Measurements from ENCODE around the gene THOC6.

THOC6 gene

DNA sequence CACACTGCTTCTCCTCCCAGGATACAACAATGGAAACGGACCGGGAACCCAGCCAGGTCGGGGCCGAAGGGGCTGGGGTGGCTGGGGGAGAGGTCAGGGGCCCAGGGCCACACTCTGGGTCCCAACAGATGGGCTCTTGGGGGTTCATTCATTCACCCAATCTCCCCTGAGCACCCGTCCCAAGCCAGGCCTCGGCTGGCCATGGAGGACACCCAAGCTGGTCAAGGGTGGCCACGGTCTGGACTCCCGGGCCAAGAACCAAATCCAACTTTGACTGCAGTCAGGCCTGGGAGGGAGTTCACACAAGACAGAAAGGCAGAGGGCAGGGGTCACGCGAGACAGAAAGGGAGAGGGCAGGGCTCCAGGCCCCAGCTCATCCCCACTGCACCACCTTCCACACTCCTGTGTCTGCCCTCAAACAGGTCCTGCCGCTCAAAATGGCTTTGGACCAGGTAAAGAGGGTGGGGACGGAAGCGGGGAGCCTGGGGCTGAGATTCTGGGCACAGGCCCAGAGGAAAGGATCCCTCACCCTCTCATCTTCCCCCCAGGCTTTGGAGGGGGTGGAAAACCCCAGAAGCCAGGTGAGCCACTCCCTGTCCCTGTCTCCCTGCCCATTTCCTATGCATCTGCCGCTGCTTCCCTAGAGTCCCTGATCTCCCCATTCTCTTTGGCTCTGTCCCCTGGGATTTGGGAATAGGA lies 31.3 kb upstream of the THOC6 start:
- DNase-seq = no peak

DNA sequence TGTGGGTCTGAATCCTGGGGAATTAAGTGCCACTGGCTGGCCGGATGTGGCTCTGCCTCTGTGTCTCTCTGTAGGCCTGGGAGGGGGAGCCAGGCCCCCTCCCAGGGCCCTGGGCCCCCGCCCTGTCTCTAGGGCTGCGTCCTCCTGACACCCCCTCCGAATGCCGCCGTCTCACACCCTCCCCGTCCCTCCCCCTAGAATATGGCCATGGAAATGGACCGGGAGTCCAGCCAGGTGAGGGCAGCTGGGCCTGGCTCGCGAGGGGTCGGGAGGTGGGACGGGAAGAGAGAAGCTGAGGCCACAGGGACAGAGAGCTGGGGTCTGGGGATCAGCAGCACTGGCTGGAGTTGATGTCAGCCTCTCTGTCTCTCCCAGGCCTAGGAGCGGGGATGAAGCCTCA lies 27.5 kb upstream of the THOC6 start:
- no peak for DNase-seq

DNA sequence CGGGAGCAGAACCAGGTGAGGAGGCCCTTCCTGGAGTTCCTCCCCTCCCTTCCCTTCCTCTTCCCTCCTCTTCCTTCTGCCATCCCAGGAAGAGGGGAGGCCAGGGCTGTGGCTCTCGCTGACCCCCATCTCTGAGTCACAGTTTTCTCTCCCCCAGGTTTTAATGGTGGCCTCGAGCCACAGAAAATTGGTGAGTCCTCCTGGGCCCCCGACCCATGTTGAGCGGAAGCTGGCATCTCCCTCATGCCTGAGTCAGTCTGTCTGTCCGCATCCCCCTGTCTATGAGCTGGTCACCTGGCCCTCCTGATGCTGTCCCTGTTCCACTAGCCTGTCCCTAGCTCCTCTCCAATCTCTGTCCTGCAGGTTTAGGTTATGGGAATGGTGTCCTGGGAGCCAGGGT lies 23.9 kb upstream of the THOC6 start:
- no peak for DNase-seq

DNA sequence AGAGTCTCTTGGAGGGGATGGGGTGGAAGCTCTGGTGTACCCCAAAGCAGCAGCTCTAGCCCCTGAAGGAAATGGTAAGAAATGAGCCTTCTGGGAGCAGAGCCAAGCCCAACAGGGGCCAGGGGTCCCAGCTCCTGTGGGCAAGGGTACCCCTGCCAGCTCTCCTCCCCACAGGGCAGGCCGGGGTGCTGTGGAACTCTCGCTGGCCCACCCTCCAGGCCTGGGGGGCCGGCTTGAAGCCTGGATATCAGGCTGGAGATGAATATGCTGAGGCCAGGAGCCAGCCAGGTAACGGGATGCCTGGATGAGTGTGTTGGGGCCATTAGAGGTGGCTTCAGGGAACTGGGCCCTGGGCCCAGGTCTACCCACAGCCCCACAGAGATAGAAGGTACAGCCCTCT lies 23.3 kb upstream of the THOC6 start:
- DNase-seq = no peak

DNA sequence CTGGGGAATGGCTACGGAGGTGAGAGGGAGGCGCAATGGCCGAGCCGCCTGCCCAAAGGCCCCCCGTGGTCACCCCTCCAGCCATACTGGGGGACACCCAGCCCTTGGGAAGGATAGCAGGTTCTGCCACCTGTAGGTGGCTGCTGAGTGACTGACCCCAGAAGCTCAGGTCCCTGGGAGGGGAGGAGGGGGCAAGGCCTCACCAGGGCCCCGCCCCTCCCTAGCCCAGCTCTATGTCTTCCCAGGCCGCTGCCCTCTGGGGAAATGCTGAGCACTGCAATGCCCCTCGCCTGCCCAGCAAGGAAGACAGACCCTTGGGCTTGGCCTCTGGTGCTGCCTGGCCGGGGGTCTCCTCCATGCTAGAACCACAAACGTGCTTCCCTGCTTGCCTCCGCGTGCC lies 22.5 kb upstream of the THOC6 start:
- no peak for DNase-seq

DNA sequence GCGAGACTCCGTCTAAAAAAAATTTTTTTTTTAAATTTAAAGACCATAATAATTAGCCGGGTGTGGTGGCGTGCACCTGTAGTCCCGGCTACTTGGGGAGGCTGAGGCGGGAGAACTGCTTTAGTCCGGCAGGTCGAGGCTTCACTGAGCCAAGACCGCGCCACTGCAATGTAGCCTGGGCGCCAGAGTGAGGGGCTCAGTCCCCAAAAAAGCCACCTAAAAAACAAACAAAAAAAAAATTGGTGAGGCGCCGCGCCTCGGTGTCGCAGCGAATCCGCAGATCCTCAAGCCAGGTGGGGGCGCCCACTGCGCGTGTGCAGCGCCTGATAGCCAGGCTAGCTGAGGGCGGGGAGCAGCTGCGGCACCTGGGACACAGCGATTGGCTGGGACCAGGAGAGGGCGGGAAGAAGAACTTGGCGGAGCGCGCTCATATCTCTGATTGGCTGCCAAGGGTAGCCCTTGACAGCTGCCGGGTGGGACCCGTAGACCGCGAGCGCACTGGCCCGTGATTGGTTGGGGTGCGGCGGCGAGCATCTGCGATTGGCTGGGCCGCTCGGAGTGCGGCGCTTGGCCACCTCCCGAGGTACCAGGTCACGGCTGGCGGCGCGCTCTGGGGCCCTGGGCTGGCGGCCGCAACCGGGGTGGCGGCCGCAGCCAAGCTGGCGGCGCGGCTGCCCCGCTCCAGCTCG lies 20.1 kb upstream of the THOC6 start:
- DNase-seq = peak; percentile 95

DNA sequence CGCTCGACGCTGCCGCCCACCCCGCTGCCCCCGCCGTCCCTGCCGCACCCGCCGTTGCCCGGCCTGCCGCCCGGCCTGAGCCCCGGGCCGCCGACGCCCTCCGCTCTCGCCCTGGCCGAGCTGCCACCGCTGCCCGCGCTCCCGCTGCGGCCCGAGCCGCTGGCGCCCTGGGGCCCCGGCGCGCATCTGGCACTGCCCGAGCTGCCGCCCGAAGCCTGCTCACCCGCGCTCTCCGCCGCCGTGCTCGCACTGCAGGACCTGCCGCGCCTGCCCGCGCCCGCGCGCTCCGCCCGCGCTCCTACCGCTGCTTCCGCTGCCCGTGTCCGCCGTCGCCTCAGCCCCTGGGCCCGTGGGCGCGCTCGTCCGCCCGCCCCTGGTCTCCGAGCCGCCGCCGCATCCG lies 19.5 kb upstream of the THOC6 start:
- DNase-seq = peak; percentile 26

DNA sequence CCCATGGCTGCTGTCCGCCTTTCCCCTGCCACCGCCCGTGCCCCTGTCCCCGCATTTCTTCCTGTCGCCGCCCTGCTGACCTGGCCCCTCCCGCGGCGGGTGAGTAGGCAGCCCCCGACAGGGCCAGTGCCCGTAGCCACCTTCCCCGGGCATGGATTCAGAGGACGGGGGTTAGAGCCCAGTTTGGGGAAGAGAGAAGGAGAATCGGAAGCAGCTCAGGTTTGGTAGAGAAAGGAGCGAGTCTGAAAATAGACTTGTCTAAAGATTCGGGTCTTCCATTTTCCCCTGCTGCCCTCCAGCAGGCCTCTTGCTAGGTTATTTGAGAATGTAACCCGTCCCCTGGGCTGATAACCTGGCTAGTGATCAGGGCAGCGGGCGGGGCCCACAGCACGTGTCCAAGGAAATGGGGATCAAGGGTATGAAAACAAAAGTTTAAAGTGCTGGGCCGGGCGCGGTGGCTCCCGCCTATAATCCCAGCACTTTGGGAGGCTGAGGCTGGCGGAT lies 19.0 kb upstream of the THOC6 start:
- no peak for DNase-seq

DNA sequence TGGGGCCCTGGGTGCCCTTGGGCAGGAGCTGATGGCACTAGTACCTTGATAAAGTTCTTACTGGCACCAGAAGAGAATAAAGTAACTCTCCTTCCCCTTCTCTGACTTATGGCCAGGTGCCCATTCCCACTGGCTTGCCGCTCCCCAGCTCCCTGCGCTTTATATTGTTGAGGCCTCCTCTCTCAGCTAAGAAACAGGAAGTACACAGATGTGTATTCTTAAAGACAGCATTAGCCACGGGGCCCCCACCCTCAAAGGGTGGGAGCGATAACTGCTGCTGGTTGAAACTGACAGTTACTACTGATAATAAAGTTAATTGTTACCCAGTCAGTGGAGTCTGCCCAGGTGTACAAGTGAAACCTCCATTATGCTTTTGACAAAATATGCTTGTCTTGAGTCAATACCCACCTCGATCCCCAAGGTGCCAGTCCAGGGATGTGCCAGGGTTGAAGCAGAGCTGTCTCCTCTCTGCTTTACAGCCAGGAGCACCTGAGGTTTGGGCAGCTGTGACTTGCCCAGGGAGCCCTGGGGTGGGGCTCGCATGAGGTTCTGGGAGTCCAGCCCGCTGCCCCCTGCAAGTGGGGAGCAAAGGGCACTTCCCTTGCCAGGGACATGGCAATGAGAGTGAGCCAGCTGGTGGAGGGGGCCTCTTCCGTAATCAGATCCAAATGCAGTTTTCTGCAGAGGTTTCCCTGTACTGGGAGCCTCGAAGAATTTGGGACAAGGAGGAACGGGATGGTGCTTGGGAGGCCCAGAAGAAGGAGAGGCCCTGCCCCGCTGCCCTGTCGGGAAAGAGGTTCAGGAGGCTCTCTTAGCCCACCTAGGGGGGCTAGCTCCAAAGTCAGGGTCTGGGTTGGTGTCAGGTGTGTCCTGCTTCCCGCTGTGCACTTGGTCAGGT lies 16.5 kb upstream of the THOC6 start:
- DNase-seq = no peak

DNA sequence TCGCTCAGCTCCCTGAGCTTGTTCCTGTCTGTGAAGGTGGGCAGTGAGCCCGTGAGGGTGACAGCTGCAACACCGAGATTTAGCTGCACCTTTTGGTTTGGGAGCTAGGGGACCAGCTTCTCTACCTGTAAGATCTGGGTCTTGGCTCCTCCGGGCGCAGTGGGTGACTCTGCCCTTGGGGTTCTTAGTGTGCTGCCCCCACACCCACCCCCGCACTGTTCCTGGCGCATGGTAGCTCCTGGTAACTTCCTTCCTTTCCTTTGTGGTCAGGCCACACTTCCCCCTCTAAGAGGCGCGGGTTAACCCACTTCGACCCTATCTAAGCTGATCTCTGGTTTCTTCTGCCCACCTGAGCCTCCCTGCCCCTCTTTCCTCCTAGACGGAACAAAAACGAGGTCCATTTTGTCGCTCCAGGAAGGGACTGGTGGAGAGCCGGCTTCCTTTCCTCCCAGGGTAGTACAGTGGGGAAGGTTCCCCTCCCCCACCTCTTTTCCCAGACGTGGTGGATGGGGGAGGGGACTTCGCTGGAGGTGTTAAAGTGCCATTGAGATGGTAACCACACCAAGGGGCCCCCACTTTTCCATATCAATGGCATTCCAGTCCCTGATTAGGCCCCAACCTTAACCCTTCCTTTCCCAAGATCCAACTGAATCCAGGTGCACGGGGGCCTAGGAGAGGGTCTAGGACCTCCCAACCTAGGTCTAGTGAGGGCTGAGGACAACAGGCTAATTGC lies 15.7 kb upstream of the THOC6 start:
- no peak for DNase-seq

DNA sequence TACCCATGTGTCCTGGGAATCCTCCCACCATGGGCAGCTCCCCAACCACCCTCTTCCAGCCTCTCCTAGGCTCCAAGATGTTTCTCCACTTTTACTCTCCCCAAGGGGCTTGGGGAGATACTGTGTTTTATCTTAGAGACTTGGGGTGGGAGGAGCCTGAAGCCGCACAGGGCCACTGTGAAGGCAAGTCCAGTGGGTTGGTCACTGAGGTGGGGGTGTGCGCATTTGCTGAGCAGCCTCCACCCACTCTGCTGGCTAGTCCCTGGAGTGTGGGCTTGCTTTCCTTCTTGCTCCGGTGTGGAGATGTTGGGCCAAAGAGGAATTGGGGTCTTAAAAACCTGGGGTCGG lies 15.2 kb upstream of the THOC6 start:
- DNase-seq = no peak

DNA sequence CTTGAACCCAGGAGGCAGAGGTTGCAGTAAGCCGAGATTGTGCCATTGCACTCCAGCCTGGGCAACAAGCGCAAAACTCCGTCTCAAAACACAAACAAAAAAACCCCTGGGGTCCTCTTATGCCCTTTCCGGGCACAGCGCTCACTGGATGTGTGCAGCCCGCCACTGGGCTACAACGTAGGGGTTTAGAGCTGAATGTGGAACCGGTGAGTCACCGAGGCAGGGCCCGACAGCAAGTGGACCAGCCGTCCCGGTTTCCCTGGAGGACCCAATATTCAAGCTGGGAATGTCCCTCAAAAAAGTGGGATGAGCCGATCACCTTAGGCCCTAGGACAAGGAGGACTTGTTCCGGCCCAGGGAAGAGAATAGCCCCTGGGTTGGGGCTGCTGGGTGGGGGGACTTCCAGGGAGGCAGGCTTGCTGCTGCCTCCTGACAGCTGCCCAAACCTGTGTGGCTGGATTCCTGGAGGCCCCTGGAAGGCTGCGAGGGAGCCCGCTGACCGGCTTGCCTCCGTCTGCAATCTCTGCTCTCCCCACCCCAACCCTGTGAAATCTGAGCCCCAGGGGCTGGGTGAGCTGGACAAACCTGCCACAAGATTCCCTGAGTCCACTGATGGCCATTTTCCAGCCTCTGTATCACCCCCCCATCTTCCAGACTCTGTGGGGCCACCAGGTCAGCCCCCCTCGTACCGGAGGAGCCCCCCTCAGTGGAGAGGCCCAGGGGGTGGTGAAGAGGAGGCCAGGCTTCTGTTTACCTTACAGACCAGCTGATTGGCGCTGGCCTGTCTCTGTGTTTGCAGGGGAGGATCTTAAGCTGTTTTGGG lies 14.1 kb upstream of the THOC6 start:
- no peak for DNase-seq

DNA sequence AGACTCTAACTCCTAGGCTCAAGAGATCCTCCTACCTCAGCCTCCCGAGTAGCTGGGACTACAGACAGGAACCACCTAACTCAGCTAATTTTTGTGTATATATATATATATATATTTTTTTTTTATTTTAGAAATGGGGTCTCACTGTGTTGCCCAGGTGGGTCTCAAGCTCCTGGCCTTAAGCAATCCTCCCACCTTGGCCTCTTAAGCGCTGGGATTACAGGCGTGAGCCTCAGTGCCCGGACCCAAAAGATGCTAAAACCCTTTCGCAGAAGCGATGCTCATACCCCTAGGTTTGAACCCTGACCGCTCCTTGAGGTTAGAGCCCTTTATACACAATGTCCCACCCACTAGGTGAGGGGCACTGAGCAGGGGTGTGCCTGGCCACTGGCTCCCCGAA lies 13.3 kb upstream of the THOC6 start:
- no peak for DNase-seq

DNA sequence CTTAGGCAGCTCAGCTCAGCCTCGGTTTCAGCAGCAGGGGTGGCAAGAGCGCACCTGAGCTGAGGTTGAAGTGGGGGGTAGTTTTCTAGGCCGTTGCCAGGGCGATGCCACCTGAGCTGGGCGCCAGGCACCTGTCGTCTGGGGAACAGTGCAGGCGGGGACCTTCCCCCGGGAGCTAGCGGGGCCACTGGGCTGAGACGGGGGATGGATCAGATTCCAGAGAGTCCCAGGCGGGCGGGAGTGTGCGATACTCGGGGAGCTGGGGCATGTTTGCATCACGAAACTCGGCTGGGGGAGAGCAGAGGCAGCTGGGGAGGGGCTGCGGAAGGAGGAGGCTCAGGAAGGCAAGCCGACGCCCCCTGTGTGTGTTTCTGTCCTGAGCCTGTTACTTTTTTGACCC lies 11.6 kb upstream of the THOC6 start:
- peak; percentile 35 for DNase-seq

DNA sequence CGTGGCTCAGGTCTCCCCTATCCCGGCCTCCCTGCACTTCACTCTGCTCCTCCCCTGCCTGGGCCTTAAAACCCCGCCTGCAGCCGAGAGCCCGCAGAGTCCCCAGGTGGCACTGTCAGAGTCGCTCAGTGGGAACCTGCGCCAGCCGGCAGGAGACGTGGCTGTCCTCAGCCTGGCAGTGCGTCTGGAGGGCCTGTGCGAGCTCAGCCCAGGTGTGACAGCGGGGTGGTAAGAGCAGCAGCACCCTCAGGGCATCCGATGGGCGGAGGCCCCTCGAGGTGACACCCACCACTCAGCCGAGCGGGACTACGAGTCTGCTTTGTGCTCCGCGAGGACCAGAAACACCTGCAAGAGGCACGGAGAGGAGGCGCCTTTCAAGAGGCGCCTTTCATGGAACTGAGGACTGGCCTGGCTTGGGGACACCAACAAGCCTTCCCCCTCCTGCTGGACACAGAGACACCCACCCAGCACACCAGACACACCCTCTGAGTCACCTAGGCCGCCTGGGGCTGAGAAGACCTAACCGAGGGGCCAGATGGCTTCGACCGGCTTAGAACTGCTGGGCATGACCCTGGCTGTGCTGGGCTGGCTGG lies 10.9 kb upstream of the THOC6 start, which contains the start of gene CLDN9:
TSS of gene CLDN9 (plus strand) at position 96 of the 593 bp plus-strand sequence. CDS start at position 536, 440 bp downstream.
- DNase-seq = no peak

DNA sequence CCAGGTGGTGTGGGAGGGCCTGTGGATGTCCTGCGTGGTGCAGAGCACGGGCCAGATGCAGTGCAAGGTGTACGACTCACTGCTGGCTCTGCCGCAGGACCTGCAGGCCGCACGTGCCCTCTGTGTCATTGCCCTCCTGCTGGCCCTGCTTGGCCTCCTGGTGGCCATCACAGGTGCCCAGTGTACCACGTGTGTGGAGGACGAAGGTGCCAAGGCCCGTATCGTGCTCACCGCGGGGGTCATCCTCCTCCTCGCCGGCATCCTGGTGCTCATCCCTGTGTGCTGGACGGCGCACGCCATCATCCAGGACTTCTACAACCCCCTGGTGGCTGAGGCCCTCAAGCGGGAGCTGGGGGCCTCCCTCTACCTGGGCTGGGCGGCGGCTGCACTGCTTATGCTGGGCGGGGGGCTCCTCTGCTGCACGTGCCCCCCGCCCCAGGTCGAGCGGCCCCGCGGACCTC lies 10.3 kb upstream of the THOC6 start:
- DNase-seq = no peak

DNA sequence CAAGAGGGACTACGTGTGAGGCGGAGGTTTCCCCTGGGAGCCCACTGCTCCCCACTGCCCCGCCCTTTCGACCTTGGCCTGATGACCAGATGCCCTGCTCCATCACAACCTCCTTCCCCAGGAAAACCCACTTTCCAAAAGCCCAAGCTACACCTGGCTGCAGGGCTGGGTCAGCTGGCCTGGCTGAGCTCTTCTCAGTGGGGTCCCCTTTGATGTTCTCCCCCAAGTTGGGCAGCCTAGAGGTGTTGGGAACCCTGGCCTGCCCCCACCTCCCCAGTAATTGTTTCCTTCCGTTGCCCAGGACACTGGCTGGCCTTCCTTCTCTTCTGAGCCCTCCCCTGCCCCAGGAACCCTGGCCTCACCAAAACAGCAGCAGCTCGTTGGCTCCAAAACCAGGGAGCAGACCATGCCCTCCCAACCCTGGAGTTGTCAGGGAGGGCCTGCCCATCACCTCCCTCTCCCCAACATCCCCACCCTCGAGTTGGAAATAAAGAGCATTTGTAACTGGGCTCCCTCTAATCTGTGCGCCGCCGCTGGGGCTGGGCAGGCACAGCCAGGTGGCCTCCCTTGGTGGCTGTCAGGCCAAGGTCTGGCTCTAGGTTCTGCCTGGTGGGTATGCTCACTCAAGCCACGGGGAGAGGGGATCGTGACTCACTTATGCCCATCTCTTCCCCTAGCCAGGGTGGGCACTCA lies 9.7 kb upstream of the THOC6 start:
- DNase-seq = no peak

DNA sequence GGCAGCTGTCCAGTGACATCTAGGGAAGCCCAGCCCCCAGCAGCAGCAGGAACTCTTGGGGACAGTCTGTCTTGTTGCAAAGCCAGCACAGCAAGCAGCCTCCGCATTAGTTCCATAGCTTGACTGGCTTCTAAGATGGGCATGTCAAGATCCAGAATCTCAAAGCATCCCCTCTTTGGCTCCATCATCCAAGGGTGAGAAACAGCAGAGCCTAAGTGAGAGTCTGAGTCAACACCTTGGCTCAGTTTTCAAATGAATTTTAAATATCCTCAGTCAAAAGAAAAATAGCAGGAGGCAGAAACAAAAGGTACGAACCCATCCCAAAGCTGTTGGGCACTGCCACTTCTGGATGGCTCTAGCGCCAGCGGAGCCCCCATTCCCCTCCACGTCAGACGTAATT lies 8.9 kb upstream of the THOC6 start:
- no peak for DNase-seq

DNA sequence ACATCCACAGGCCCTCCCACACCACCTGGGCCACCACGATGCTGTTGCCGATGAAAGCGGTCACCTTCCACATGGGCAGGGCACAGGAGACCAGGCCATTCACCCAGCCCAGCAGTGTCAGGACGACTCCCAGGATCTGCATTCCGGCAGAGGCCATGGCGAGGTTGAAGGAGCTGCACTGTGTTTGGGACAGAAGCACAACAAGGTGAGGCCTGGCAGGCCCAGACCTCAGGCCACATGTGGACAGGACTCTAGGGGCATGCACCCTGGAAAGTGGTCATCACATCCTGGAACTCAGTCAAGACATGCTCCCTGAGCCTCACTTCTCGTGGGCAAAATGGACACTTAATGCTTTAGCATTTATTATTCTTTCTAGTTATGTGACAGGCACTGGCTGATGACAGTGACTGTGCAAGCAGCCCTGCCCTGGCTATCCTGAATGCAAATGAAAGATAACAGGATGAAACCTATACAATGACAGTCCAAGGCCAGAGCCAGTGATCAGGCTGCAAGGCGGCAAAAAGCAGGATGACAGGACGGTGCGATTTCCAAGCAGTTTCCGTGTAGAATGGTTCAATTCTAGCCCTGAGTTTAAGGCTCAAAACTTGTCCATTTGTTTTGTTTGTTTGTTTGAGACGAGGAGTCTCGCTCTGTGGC lies 7.8 kb upstream of the THOC6 start:
- DNase-seq = no peak

DNA sequence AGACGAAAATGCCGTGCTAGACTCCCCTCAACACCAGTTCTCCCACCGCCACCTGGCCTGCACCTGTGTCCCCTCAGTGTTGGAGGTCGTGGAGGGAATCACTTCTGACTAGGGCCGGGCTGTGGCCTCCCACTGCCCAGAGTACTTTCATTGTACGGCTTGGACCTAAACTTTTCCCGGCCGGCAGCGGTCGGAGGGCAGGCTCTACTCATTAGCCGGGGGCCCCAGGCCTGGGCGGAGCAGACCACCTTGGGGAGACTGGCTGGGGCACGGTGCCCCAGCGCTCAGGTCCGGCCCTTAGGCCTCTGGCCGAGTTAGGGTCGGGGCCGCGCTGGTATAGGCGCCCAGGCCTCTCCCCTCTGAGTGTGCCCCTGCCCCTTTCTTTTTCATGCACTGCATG lies 6.5 kb upstream of the THOC6 start:
- no peak for DNase-seq
